LNCaP clone FGC (cell line): Measurements from ENCODE around the gene LBHD1.
"Not testable (repeated sequence)": the region's sequence is repeated elsewhere in the genome, so short reads cannot be mapped to it uniquely, and the experiment has no call there.

Source experiments
- DNase-seq: peaks from one replicate; pipeline ENCODE4 v3.0.0-alpha.2; 2011; ENCODE audit warnings: low read depth
- H3K4me3 ChIP-seq: 2 replicates; pipeline ENCODE4 v1.5.1; 2011; ENCODE audit warnings: mild to moderate bottlenecking, low read depth, low read length, control low read depth
- TF ChIP-seq, protein P1 (sequence below): IDR thresholded peaks from 2 replicates; pipeline ENCODE4 v1.5.1; 2012; ENCODE audit warnings: mild to moderate bottlenecking; ENCODE audit not compliant: control insufficient read depth, insufficient read depth; ENCODE audit errors: extremely low read depth

Gene LBHD1

DNA sequence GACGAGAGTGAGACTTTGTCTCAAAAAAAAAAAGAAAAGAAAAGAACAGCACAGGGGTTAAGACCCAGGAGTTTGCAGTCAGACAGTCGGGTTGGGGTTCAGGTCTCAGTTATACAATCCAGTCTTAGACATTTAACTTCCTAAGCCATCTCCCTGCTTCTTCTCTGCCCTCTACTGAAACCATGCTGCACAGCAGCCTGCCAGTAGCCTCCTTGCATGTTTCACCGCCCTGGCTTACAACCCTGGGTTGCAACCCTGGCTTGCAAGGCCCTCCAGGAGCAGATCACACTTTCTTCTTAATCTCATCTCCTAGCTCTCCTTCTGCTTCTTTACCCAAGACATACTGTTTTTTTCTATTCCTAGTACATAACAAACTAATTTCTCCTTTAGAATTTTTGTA is 44.4 kb downstream of the LBHD1 start:
- H3K4me3 ChIP-seq = no peak overlapping the region
- DNase-seq = no peak
- TF ChIP-seq, protein P1, sequence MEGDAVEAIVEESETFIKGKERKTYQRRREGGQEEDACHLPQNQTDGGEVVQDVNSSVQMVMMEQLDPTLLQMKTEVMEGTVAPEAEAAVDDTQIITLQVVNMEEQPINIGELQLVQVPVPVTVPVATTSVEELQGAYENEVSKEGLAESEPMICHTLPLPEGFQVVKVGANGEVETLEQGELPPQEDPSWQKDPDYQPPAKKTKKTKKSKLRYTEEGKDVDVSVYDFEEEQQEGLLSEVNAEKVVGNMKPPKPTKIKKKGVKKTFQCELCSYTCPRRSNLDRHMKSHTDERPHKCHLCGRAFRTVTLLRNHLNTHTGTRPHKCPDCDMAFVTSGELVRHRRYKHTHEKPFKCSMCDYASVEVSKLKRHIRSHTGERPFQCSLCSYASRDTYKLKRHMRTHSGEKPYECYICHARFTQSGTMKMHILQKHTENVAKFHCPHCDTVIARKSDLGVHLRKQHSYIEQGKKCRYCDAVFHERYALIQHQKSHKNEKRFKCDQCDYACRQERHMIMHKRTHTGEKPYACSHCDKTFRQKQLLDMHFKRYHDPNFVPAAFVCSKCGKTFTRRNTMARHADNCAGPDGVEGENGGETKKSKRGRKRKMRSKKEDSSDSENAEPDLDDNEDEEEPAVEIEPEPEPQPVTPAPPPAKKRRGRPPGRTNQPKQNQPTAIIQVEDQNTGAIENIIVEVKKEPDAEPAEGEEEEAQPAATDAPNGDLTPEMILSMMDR = no peak

DNA sequence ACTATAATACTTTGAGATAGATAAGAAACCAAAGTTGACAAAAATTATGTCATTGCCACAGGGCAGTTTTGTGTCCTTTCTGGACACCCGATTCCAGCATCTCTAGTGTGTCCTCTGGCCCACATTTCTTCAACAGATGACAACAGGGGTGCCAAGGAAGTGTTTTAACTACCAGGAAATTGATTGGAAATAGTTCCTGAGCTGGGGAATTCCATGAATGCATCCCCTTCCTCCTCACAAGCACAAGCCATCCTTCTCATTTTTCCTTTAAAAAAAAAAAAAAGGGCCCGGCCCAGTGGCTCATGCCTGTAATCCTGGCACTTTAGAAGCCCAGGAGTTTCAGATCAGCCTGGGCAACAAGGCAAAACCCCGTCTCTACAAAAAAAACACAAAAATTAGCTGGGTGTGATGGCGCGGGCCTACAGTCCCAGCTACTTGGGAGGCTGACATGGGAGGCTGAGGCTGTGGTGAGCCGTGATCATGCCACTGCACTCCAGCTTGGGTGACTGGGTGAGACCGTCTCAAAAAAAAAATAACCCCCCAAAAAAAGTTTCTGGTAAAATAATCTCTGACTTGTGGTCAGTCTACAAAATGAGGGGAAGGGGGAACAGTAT is 49.5 kb downstream of the LBHD1 start:
- H3K4me3 ChIP-seq = peak overlapping the region; percentile 74
- TF ChIP-seq, protein P1 = no peak
- DNase-seq = no peak

DNA sequence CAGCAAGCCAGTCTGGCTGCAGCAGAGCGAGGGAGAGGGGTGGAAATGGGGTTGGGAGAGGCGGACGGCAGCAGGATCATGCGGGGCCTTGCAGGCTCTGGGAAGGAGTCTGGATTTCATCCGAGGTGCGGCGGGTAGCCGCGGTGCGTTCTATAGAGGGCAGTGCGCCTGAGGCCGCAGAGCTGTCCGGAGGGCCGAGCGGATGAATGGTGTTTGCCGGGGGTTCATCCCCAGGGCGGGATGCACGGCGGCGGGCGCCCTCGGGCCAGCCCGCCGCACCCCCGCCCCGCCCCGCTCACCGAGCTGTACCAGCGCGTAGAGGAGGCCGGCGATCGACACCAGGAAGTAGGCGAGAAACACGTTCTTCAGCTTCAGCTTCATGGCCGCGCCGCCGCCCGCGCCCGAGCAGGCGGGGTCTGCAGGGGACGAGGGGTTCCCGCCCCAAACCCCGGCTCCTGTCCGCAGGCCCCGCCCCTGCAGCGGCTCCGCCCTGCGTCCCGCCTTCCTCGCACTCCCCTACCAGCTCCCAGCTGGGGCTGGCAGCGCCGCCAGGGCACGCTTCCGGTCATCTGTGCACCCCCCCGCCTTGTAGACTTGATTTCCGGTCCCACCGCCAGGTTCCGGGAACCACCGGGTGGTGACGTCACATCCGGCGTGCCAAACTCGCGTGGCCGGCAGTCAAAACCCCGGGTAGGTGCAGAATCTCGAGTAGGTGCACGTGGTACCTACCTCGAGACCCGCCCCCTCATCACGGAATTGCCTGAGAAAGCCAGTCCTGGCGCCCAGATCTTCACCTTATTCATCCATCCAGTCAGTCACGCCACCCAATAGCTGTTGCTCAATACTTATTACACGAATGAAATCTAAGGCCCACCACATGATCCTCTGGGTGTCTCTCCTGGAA is 50.2 kb downstream of the LBHD1 start, which contains the start of gene B3GAT3:
B3GAT3 (minus strand) TSS at position 420 of the 904 bp plus-strand sequence; CDS start at position 381, 39 bp downstream.
- TF ChIP-seq, protein P1 = no peak
- DNase-seq = peak; percentile 99
- H3K4me3 ChIP-seq = peak within 1 kb of the TSS; percentile 74

DNA sequence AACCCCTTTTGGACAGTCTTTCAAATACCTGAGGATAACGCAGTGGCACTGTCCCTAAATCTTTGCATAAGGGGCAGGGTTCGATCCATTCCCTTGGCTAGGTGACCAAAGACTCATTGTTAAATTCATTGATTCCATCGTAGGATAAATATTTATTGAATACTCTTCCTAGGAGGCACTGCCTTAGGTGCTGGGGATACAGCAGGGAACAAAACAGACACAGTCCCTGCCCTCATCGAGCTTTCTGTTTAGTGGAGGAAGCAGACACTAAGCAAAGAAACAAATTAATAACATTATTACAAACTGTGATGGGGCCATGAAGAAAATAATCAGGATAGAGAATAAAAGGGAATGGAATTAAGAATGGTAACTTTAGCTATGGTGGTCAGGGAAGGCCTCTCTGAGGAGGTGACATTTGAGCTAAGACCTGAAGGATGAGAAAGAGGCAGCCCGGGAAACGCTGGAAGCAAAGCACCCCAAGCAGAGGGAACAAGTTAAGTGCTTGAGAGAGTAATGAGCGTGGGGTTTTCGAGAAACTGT is 51.0 kb downstream of the LBHD1 start:
- no peak for DNase-seq
- TF ChIP-seq, protein P1 = no peak
- H3K4me3 ChIP-seq = peak overlapping the region; percentile 74

DNA sequence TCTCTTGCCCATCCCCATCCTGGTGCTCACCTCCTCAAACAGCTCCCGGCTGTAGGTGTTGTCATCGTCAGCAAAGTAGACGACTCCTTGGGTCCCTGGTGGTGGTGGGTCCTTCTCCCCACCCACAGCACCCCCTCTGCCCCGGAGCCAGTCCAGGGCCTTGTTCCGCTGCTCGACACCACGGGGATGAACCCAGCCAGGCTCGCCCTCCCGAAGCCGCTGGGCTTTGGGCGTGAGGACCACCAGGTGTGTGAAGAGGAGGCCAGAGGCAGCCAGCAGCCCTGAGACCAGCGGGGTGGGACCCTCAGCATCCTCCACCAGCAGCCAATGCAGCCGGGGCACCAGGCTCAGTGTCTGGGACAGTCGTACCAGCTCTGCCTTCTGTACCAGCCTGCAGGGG is 55.1 kb downstream of the LBHD1 start:
- not testable (repeated sequence) for DNase-seq, H3K4me3 ChIP-seq

DNA sequence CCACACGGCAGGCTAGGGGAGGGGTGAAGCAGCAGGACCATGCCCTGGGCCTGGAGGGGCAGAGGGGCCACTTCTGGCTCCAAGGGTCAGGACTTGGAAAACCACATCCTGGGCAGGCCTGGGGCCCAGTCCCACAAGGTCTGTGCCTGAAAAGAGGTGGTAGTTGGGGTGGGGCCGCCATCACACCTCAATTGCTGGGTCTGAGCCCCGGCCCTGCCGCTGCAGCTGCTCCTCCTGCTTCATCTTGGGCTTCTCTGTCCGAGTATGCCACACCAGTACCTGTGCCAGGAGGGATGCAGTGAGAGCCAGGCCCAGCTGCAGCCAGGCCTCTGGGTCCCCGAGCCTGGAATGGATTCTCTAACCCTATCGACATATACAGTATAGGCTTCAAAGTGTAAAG is 56.5 kb downstream of the LBHD1 start:
- no peak overlapping the region for H3K4me3 ChIP-seq
- no peak for DNase-seq
- TF ChIP-seq, protein P1 = no peak

DNA sequence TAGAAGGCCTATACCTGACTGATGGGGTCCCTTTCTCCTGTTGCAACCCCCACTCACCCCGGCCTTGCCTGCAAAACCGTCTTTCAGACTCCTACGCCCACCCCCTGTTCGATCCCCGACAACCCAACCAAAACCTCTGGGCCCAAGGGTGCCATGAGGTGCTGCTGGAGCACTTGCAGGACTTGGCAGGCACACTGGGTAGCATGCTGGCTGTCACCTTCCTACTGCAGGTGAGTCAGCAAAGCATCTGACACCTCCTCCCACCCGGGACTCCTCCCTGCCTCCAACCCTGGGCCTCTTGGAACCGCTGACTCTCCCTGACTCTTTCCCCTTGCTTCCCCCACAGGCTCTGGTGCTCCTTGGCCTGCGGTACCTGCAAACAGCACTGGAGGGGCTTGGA is 57.8 kb downstream of the LBHD1 start:
- H3K4me3 ChIP-seq = no peak overlapping the region
- peak; percentile 40 for DNase-seq
- TF ChIP-seq, protein P1 = no peak
